ENCODE results near the gene VWA5B2. TPM values are rescaled to one million over a fixed set of nuclear protein-coding genes. Genes with fewer than 3 reads are reported as not detected.

The VWA5B2 gene
- total RNA-seq, 1 experiment from 2014 or later: not detected

- Histone ChIP-seq H3K9me3 (no peaks in the 10 kb centered on the region), H3K36me3 (no peaks in the 10 kb centered on the region), H3K4me3 (no peak overlapping the region), H3K27me3 (peaks cover 14% of the 10 kb centered on the region)
- DNase-seq: no peak
These were observed 6.6 kb downstream of the VWA5B2 start for GRCh38 chr3:184236033-184236410.

GRCh38 chr3:184236636-184237035 lies 7.3 kb downstream of the VWA5B2 start:
- H3K4me3 ChIP-seq: no peak overlapping the region
- DNase-seq: no peak
- H3K9me3 ChIP-seq: no peaks in the 10 kb centered on the region
- H3K27me3 ChIP-seq: peaks cover 8% of the 10 kb centered on the region
- H3K36me3 ChIP-seq: no peaks in the 10 kb centered on the region

- H3K4me3 ChIP-seq: no peak overlapping the region
- peaks cover 2% of the 10 kb centered on the region; the same call in 1 of the 2 replicates for H3K36me3 ChIP-seq
- peaks cover 2% of the 10 kb centered on the region; the same call in 1 of the 2 replicates for H3K27me3 ChIP-seq
- no peaks in the 10 kb centered on the region for H3K9me3 ChIP-seq
- DNase-seq: no peak
These were observed 7.8 kb downstream of the VWA5B2 start for GRCh38 chr3:184237211-184237610.

- peaks cover 8% of the 10 kb centered on the region for H3K36me3 ChIP-seq
- no peaks in the 10 kb centered on the region for H3K27me3 ChIP-seq
- H3K9me3 ChIP-seq: no peaks in the 10 kb centered on the region
- H3K4me3 ChIP-seq: no peak overlapping the region
- no peak for DNase-seq
These were observed 8.4 kb downstream of the VWA5B2 start for GRCh38 chr3:184237807-184238206.

GRCh38 chr3:184238246-184238818 lies 8.9 kb downstream of the VWA5B2 start:
- Histone ChIP-seq H3K27me3 (no peaks in the 10 kb centered on the region), H3K4me3 (no peak overlapping the region)
- DNase-seq: no peak

GRCh38 chr3:184239221-184239620 lies 9.8 kb downstream of the VWA5B2 start:
- no peak for DNase-seq
- H3K4me3 ChIP-seq: no peak overlapping the region
- H3K36me3 ChIP-seq: peaks cover 22% of the 10 kb centered on the region
- H3K27me3 ChIP-seq: no peaks in the 10 kb centered on the region
- H3K9me3 ChIP-seq: no peaks in the 10 kb centered on the region

More at GRCh38 chr3:184238246-184238818, 8.9 kb downstream of the VWA5B2 start:
- H3K36me3 ChIP-seq: peaks cover 13% of the 10 kb centered on the region
- H3K9me3 ChIP-seq: no peaks in the 10 kb centered on the region

GRCh38 chr3:184239708-184240107 lies 10.3 kb downstream of the VWA5B2 start:
- H3K9me3 ChIP-seq: no peaks in the 10 kb centered on the region
- DNase-seq: no peak
- H3K27me3 ChIP-seq: no peaks in the 10 kb centered on the region
- H3K36me3 ChIP-seq: peaks cover 27% of the 10 kb centered on the region
- H3K4me3 ChIP-seq: no peak overlapping the region

GRCh38 chr3:184240384-184241140 lies 11.2 kb downstream of the VWA5B2 start:
- no peak overlapping the region for H3K4me3 ChIP-seq
- no peaks in the 10 kb centered on the region for H3K27me3 ChIP-seq
- H3K9me3 ChIP-seq: no peaks in the 10 kb centered on the region
- no peak for DNase-seq
- H3K36me3 ChIP-seq: peaks cover 35% of the 10 kb centered on the region

- H3K9me3 ChIP-seq: no peaks in the 10 kb centered on the region
- H3K27me3 ChIP-seq: no peaks in the 10 kb centered on the region
- H3K36me3 ChIP-seq: peaks cover 40% of the 10 kb centered on the region
- no peak for DNase-seq
- H3K4me3 ChIP-seq: no peak overlapping the region
These were observed 11.7 kb downstream of the VWA5B2 start for GRCh38 chr3:184241141-184241446.

GRCh38 chr3:184241447-184242296 lies 12.3 kb downstream of the VWA5B2 start:
- H3K9me3 ChIP-seq: no peaks in the 10 kb centered on the region
- H3K4me3 ChIP-seq: no peak overlapping the region
- H3K36me3 ChIP-seq: peaks cover 40% of the 10 kb centered on the region
- no peak for DNase-seq
- no peaks in the 10 kb centered on the region for H3K27me3 ChIP-seq

GRCh38 chr3:184242297-184242685 lies 12.9 kb downstream of the VWA5B2 start:
- Histone ChIP-seq H3K36me3 (peaks cover 40% of the 10 kb centered on the region), H3K27me3 (no peaks in the 10 kb centered on the region), H3K4me3 (no peak overlapping the region), H3K9me3 (no peaks in the 10 kb centered on the region)
- no peak for DNase-seq

GRCh38 chr3:184248454-184249411 lies 19.3 kb downstream of the VWA5B2 start, which contains the start of gene ALG3:
Gene ALG3, minus strand, starts transcription at chr3:184248962. Its CDS starts 22 bp downstream, at chr3:184248940.
- Histone ChIP-seq H3K36me3 (peaks cover 27% of the 10 kb centered on the region), H3K9me3 (no peaks in the 10 kb centered on the region), H3K4me3 (peak within 1 kb of the TSS; percentile 90), H3K27me3 (no peaks in the 10 kb centered on the region)
- peak; percentile 84 for DNase-seq

- peaks cover 18% of the 10 kb centered on the region for H3K36me3 ChIP-seq
- no peaks in the 10 kb centered on the region for H3K27me3 ChIP-seq
- H3K9me3 ChIP-seq: no peaks in the 10 kb centered on the region
- DNase-seq: peak; percentile 98
- H3K4me3 ChIP-seq: peak within 1 kb of the TSS; percentile 90
These were observed 20.2 kb downstream of the VWA5B2 start, which contains the start of gene EEF1AKMT4 for GRCh38 chr3:184249412-184250166. Gene EEF1AKMT4, plus strand, starts transcription at chr3:184249672. Its CDS starts 23 bp downstream, at chr3:184249695.

- H3K4me3 ChIP-seq: peak overlapping the region; percentile 90
- H3K36me3 ChIP-seq: peaks cover 11% of the 10 kb centered on the region
- no peaks in the 10 kb centered on the region for H3K9me3 ChIP-seq
- H3K27me3 ChIP-seq: no peaks in the 10 kb centered on the region
- DNase-seq: peak; percentile 87
These were observed 20.9 kb downstream of the VWA5B2 start for GRCh38 chr3:184250167-184250828.

All from MG63 (cell line).